Neural cell (in vitro differentiated cells): ENCODE results near the gene FOXO3.

Experiments used
- CTCF ChIP-seq: fragments of 450-650 bp; IDR thresholded peaks from 2 replicates; pipeline ENCODE4 v1.5.1; 2014; ENCODE audit warnings: antibody characterized with exemption, mild to moderate bottlenecking, moderate library complexity; ENCODE audit not compliant: poor library complexity, severe bottlenecking
- EP300 ChIP-seq: fragments of 450-650 bp; conservative IDR thresholded peaks from 2 replicates; pipeline ENCODE4 v1.6.1; 2014; ENCODE audit warnings: antibody characterized with exemption, mild to moderate bottlenecking, moderate library complexity; ENCODE audit not compliant: poor library complexity, severe bottlenecking
- EZH2 ChIP-seq: fragments of 200-600, 300-800 bp; shearing (Covaris generic), sonication (generic); IDR thresholded peaks from 2 replicates; pipeline ENCODE4 v1.6.1; 2014; ENCODE audit warnings: antibody characterized with exemption, low read length, borderline replicate concordance, mild to moderate bottlenecking; ENCODE audit not compliant: insufficient read depth, poor library complexity, severe bottlenecking
- MXI1 ChIP-seq: fragments of 450-650 bp; conservative IDR thresholded peaks from 2 replicates; pipeline ENCODE4 v1.6.1; 2014; ENCODE audit warnings: antibody characterized with exemption, mild to moderate bottlenecking; ENCODE audit not compliant: poor library complexity, severe bottlenecking
- POLR2AphosphoS5 ChIP-seq: IDR thresholded peaks from 2 replicates; pipeline ENCODE4 v1.6.1; 2012
- RAD21 ChIP-seq: fragments of 450-650 bp; conservative IDR thresholded peaks from 2 replicates; pipeline ENCODE4 v1.6.1; 2014; ENCODE audit warnings: antibody characterized with exemption, mild to moderate bottlenecking, moderate library complexity
- REST ChIP-seq: IDR thresholded peaks from 2 replicates; pipeline ENCODE4 v1.6.1; 2012; ENCODE audit warnings: borderline replicate concordance
- TAF1 ChIP-seq: IDR thresholded peaks from 2 replicates; pipeline ENCODE4 v1.6.1; 2012; ENCODE audit warnings: low read depth

- TF ChIP-seq EP300 (no peak), CTCF (no peak), RAD21 (no peak), TAF1 (no peak), POLR2AphosphoS5 (no peak), MXI1 (no peak), EZH2 (no peak), REST (no peak)
Measured at GRCh38 chr6:108610957-108611586, 50.4 kb downstream of the FOXO3 start.
